CMK (cell line): ENCODE measurements around the gene PDGFA.
A peak's percentile ranks its signal among the peaks of the same experiment; 100 is the strongest.

ENCODE experiments used
- DNase-seq: peaks from one replicate; pipeline ENCODE4 v3.0.0-alpha.2; 2010; ENCODE audit warnings: low read depth

The PDGFA gene

GRCh38 chr7:536231-536630 is 16.6 kb upstream of the PDGFA start:
- DNase-seq, result no peak

- no peak for DNase-seq
Observed at GRCh38 chr7:534959-535358, 15.3 kb upstream of the PDGFA start.

GRCh38 chr7:534075-534474 is 14.4 kb upstream of the PDGFA start:
- DNase-seq, result no peak

- no peak for DNase-seq
Observed at GRCh38 chr7:533266-533665, 13.6 kb upstream of the PDGFA start.

- no peak for DNase-seq
Observed at GRCh38 chr7:532379-533143, 12.9 kb upstream of the PDGFA start.

- DNase-seq, result no peak
Observed at GRCh38 chr7:531777-532176, 12.1 kb upstream of the PDGFA start.

GRCh38 chr7:528451-528850 is 8.8 kb upstream of the PDGFA start:
- DNase-seq, result no peak

- no peak for DNase-seq
Observed at GRCh38 chr7:527723-528122, 8.1 kb upstream of the PDGFA start.

- no peak for DNase-seq
Observed at GRCh38 chr7:526460-527034, 6.9 kb upstream of the PDGFA start.

GRCh38 chr7:525740-526139 is 6.1 kb upstream of the PDGFA start:
- DNase-seq, result no peak

GRCh38 chr7:524800-525199 is 5.2 kb upstream of the PDGFA start:
- no peak for DNase-seq

- no peak for DNase-seq
Observed at GRCh38 chr7:523347-524336, 4.0 kb upstream of the PDGFA start.

- DNase-seq, result no peak
Observed at GRCh38 chr7:522951-523314, 3.3 kb upstream of the PDGFA start.

GRCh38 chr7:522071-522950 is 2.7 kb upstream of the PDGFA start:
- no peak for DNase-seq

GRCh38 chr7:521221-522070 is 1.8 kb upstream of the PDGFA start:
- DNase-seq, result no peak

- peak; percentile 8 for DNase-seq
Observed at GRCh38 chr7:520503-521161, 986 bp upstream of the PDGFA start.

- DNase-seq, result peak; percentile 26
Observed at GRCh38 chr7:518630-519483, 789 bp downstream of the PDGFA start.

- DNase-seq, result no peak
Observed at GRCh38 chr7:517774-518629, 1.6 kb downstream of the PDGFA start.
